BJ (cell line): ENCODE results near the gene NUBP1. TPM values are rescaled to one million over a fixed set of nuclear protein-coding genes. Genes with fewer than 3 reads are reported as not detected.

ENCODE experiments used
- CTCF ChIA-PET: fragments of 350-600 bp; formaldehyde crosslinking; extraction: SDS; loops from one replicate; lab custom pipeline; 2021; ENCODE audit warnings: antibody characterized with exemption, inconsistent platforms; lab: Yijun Ruan, JAX
- POLR2A ChIA-PET: fragments of 300-600 bp; sonication (Branson Sonifier 250); formaldehyde crosslinking; extraction: SDS; loops from one replicate; lab custom pipeline; 2021; ENCODE audit warnings: antibody characterized with exemption; lab: Charles Lee
- DNase-seq: peaks from one replicate; pipeline ENCODE4 v3.0.0-alpha.2; 2011; ENCODE audit warnings: low read depth
- H3K27me3 ChIP-seq: 2 replicates; pipeline ENCODE4 v1.6.0; 2011; ENCODE audit warnings: low read length; ENCODE audit not compliant: control insufficient read depth, insufficient read depth
- H3K36me3 ChIP-seq: 2 replicates; pipeline ENCODE4 v1.5.1; 2011; ENCODE audit warnings: low read length; ENCODE audit not compliant: control insufficient read depth, insufficient read depth
- H3K4me3 ChIP-seq: 2 replicates; pipeline ENCODE4 v1.5.1; 2011; ENCODE audit warnings: low read depth, mild to moderate bottlenecking, control low read depth, low read length
- CTCF ChIP-seq: IDR thresholded peaks from 2 replicates; pipeline ENCODE4 v1.5.1; 2011; ENCODE audit warnings: low read depth, mild to moderate bottlenecking, control low read depth, inconsistent platforms, low read length, moderate library complexity; ENCODE audit not compliant: insufficient read depth
- polyA plus RNA-seq: library from polyadenylated mRNA; depleted of rRNA; stranded (reverse); fragments of >200 nt; gene quantifications from 2 replicates; pipeline ENCODE4 v1.2.3, GENCODE V29; 2011

Gene NUBP1
- polyA plus RNA-seq, 1 experiment, result 35.8 TPM

DNA sequence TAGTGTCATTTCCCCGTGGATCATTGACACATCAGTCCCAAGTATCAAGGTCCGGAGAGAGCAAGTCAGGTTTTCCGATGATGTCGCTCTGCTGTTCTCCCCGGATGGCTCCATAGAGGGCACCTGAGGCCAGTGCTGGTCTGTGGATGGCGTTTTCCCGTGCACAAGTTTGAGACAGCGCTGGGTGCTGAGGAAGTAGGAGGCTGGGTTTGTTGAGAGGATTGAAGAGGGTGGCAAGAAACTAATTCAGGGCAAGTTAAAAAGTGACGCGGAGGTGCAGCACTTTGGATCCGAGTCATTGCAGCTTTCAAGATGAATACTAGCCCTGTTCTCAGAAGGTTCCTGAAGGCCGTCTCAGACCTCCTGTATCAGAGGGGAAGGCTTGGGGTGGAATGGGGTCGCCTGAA, 7.7 kb downstream of the NUBP1 start:
- no peak overlapping the region for H3K4me3 ChIP-seq

DNA sequence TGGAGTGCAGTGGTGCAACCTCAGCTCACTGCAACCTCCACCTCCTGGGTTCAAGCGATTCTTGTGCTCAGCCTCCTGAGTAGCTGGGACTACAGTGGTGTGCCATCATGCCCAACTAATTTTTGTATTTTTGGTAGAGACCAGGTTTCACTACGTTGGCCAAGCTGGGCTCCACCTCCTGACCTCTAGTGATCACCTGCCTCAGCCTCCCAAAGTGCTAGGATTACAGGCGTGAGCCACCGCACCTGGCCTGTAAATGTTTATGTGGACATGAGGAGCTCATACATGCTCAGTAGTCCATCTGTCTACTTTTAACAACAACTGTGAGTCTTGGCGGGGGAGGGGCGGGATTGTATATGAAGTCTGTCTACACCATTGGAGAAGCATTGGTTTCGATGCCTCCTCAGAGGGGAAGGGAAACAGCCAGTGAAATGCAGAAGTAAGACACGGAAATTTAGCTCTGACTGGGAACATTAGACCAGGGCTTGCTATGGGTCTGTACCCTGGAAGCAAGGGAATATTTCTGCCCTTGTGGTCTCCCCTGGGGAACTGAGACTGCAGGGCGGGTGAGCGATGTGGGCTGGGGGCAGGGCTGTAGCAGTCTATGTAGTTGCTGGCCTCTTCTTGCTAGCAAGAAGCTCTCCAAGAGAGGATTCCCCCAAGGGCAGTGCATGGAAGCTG, 9.3 kb downstream of the NUBP1 start:
- no peak for DNase-seq
- POLR2A ChIA-PET, result no interaction called here
- Histone ChIP-seq H3K27me3 (no peaks in the 10 kb centered on the region), H3K4me3 (no peak overlapping the region), H3K36me3 (peaks cover 10% of the 10 kb centered on the region)
- CTCF ChIA-PET, result interaction anchor here (0.8 to 1.9 kb wide), 3 partner anchors 22 to 238 kb away, joined by 3 to 10 read pairs (median 4); no protein-coding TSS in a partner anchor
- TF ChIP-seq CTCF, result no peak

More for the DNA sequence above, 7.7 kb downstream of the NUBP1 start:
- Histone ChIP-seq H3K36me3 (peaks cover 2% of the 10 kb centered on the region; the same call in 1 of the 2 replicates), H3K27me3 (no peaks in the 10 kb centered on the region)
- no peak for DNase-seq
- POLR2A ChIA-PET, result no interaction called here
- CTCF ChIA-PET, result no interaction called here
- TF ChIP-seq CTCF, result no peak

GRCh38 chr16:10753670-10754069, 10.0 kb downstream of the NUBP1 start:
- DNase-seq, result no peak
- CTCF ChIA-PET, result interaction anchor here (1.1 to 1.9 kb wide), 2 partner anchors 22 to 165 kb away, joined by 4 to 10 read pairs; no protein-coding TSS in a partner anchor
- no peak for TF ChIP-seq CTCF
- Histone ChIP-seq H3K4me3 (no peak overlapping the region), H3K27me3 (no peaks in the 10 kb centered on the region), H3K36me3 (peaks cover 11% of the 10 kb centered on the region)
- POLR2A ChIA-PET, result no interaction called here

GRCh38 chr16:10754941-10755340, 11.3 kb downstream of the NUBP1 start:
- ChIA-PET CTCF (no interaction called here), POLR2A (no interaction called here)
- TF ChIP-seq CTCF, result no peak
- H3K27me3 ChIP-seq, result no peaks in the 10 kb centered on the region
- H3K36me3 ChIP-seq, result peaks cover 17% of the 10 kb centered on the region
- no peak overlapping the region for H3K4me3 ChIP-seq
- DNase-seq, result no peak

DNA sequence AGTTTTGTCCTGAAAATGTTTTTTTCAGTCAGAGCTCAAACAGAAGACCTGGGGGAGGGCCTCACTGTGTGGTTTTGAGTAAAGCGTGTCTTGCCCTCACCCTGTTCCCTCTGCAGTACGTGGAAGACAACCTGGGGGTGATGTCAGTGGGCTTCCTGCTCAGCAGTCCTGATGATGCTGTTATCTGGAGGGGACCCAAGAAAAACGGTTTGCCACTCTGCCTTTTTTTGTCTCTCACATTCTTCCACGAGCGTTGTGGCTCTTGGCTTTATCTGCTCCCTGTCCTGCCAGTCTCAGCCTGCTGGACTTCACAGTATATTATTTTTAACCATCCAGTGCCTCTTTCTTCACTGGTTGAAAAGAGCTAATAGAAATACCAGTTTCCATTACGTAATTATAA, 12.9 kb downstream of the NUBP1 start:
- no peaks in the 10 kb centered on the region for H3K27me3 ChIP-seq
- DNase-seq, result no peak
- POLR2A ChIA-PET, result no interaction called here
- H3K4me3 ChIP-seq, result no peak overlapping the region
- H3K36me3 ChIP-seq, result peaks cover 17% of the 10 kb centered on the region
- CTCF ChIA-PET, result no interaction called here
- no peak for TF ChIP-seq CTCF
